Suprapubic skin (tissue), 3 donors: ENCODE results near the gene ITPK1.

ENCODE experiments used
- CTCF ChIP-seq, 2 donors: fragments of 200-600 bp in 1 of 2; fragments of 450-650 bp in 1 of 2; sonication (generic) in 1 of 2; IDR thresholded peaks; one replicate each; pipeline ENCODE4 v1.5.1; 2016 to 2019; ENCODE audit warnings: antibody characterized with exemption in 2 of 2, mild to moderate bottlenecking in 1 of 2, moderate library complexity in 1 of 2
- POLR2AphosphoS5 ChIP-seq, 3 donors: sonication (generic); formaldehyde crosslinking; IDR thresholded peaks; one replicate each; pipeline ENCODE4 v1.6.1; 2017; ENCODE audit warnings: antibody characterized with exemption in 3 of 3

GRCh38 chr14:92945959-92946846 lies 169.5 kb downstream of the ITPK1 start:
- TF ChIP-seq CTCF (IDR thresholded peaks at IDR 0.05) (no peak), POLR2AphosphoS5 (IDR thresholded peaks at IDR 0.05) (no peak)
